RCC 7860 (cell line): ENCODE results near the gene PTPN14.
"Not testable (repeated sequence)": the region's sequence is repeated elsewhere in the genome, so short reads cannot be mapped to it uniquely, and the experiment has no call there.

Experiments
- DNase-seq: peaks from one replicate; pipeline ENCODE4 v3.0.0-alpha.2; 2015; ENCODE audit warnings: low spot score
- FAIRE-seq: peaks from 2 replicates; lab custom pipeline; 2012; peaks lifted over from hg19 to GRCh38; lab: Jason Lieb, UNC

Gene PTPN14

DNA sequence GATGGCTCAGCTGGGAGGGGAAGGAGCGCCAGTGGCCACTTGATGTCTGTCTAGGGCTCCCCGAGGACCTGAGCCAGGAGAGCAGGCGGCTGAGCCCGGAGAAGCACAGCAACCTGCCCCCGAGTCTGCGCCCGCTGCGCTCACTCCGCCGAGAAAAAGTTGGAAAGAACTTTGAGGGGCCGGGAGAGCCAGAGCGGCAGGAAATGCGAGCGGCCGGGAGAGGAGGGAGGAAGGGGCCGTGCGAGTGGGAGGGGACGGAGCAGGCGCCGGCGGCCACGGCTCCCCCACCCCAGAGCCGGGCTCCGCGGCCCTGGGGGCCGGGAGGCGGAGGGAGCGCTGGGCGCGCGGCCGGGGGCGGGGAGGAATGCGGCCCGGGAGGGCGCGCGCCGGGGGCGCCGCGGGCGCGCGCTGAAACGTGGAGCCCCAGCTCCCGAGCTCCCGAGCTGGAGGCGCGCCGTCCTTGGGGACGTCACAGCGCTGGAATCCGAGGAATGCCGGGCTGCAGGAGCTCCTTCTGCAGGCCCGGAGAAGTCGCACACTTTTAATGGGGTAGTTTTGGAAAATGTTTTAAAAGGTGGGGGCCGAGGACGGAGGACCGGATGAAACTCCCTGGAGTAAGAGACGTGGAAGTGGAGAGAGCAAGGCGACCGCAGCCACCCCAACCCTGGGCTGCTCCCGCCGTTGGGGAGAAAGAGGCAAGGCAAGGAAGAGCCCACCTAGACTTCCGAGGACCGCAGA is at the start of gene PTPN14:
Gene PTPN14, minus strand, starts transcription at position 167 of the 738 bp plus-strand sequence. CDS start 86,799 bp downstream, outside the sequence.
- DNase-seq (peak; percentile 92), FAIRE-seq (no peak)

DNA sequence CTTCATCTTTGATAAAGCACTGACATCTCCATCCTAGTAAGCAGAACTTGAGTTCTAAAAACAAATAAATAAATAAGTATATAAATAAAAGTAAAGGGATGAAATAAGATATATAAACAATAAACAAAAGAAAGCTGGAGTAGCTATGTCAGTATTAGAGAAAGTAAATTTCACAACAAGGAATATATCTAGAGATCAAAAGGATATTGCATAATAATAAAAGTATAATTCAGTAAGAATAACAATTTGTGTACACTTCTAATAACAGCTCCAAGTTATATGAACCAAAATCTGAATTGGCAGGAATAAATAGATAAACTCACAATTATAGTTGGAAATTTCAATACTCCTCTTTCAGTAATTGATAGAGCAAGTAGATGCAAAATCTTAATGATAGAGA is 41.8 kb upstream of the PTPN14 start:
- FAIRE-seq (peak; percentile 50), DNase-seq (no peak)

DNA sequence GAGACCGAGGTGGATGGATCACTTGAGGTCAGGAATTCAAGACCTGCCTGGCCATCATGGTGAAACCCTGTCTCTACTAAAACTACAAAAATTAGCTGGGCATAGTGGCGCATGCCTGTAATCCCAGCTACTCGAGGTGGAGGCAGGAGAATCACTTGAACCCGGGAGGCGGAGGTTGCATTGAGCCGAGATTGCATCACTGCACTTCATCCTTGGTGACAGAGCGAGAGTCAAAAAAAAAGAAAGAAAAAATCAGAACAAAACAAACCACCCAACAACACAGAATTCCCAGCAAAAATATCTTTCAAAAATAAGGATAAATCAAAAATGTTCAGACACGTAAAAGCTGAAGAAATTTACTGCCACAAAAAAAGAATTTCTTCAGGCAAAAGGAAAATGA is 40.5 kb upstream of the PTPN14 start:
- FAIRE-seq, DNase-seq: not testable (repeated sequence)

DNA sequence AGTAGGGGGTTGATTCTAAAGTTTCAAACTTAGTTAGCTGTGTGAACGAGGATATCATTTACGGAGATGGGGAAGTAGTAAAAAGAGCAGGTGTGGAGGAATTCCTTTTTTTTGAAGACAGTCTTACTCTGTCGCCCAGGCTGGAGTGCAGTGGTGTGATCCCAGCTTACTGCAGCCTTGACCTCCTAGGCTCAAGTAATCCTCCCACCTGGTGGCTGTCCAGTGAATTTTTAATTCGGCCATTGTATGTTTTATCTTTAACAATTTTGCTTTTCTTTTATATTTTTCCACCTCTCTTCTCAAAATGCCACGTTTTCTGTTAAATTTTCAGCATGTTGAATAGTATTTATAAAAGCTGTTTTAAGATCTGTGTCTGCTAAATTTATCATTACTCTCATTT is 39.3 kb upstream of the PTPN14 start:
- no peak for FAIRE-seq

DNA sequence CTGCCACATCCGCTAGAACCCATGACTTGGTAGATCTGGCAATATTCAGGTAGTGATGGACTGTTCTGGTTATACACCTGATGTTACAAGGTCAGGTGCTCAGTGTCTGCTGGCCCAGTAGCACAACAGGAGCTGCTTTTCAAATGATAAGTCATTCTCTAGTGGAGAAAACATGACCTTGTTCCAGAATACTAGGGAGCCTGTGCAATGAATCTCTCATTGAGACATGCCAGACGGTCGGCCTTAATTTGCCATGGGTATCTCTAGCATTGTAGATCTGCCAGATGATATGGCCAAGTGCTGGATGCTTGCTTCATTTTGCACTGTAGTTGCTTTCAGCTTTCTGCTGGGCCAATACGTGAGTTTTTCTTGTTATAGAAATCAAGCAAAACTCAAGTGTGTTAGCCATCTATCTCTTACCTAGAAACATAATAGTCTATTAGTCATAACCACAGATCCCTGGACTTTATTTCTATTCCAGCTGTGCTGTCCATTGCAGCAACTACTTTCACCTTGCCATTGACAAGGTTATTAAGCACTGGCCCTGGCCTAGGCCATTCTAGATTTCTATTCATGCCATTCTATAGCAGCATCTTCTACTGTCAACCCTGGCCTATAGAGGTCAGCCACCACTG is 37.7 kb upstream of the PTPN14 start:
- FAIRE-seq (no peak), DNase-seq (no peak)

More for the DNA sequence above, 39.3 kb upstream of the PTPN14 start:
- DNase-seq, result no peak

DNA sequence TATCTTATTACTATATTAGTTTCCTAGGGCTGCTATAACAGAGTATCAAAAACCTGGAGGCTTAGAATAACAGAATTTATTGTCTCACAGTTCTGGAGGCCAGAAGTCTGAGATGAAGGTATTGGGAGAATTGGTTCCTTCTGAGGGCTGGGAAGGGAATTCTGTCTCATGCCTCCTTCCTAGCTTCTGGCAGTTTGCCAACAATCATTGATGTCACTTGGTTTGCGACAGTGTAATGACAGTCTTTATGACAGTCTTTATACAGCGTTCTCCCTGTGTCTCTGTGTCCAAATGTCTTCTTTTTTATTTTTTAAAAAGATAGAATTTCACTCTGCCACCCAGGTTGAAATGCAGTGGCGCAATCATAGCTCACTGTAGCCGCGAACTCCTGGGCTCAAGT is 35.8 kb upstream of the PTPN14 start:
- DNase-seq, result no peak

DNA sequence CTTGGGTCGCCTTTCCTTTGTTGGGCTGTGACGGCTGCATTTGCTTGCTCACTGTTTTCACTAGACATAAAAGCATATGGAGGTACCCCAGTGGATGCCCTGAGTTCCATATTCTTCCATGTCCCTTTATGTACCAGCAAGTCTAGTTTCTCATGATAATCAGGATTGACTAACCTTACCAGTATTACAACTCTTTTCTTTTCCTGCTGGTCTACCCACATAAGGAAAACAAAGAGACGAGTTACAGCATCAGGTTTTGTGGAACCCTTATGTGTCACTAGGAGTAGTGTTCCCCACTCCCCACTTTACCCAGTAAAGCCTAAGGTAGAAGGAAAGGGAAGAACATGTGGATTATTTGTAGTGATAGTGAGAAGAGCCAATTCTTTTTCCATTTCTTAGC is 35.2 kb upstream of the PTPN14 start:
- no peak for FAIRE-seq
- DNase-seq, result no peak

More for the DNA sequence above, 35.8 kb upstream of the PTPN14 start:
- FAIRE-seq, result no peak

DNA sequence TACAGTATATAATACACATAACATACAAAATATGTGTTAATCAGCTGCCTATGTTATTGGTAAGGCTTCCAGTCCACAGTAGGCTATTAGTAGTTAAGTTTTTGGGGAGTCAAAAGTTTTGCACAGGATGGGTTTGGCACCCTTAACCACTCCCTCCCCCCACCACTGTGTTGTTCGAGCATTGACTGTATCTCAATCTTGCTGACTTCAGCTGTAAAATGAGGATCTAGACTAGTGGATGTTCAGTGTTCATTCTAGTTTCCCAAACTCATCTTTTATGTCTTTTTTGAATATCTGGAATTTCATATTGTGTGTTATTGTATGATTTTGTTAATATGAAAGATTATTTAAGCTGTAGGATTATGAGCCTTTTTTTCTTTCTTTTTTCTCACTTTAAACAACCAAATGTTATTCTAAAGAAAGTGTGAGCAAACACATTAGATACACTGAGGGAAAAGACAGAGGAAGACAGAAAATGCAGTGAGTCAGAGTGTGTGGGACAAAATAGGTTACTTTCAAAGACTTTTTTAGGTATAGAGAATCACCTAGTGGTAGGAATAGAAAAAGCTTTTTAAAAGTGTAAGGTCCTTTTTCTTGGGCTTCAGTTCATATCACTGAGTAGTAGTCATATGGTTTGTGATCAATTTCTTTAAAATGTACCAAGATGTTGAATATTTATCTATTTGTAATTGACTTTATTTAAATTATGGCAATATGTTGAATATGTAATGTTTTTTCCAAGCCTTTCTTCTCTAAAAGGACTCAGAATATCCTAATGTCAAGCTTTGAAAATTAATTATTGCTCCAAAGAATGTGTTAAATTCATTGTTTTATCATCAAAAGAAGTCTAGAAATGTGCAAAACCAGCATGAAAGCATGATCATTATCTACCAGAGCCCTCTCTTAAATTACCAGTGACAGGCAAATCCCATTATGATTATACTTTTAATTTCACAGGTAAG is 33.7 kb upstream of the PTPN14 start:
- DNase-seq (peak; percentile 81), FAIRE-seq (peak; percentile 92)

DNA sequence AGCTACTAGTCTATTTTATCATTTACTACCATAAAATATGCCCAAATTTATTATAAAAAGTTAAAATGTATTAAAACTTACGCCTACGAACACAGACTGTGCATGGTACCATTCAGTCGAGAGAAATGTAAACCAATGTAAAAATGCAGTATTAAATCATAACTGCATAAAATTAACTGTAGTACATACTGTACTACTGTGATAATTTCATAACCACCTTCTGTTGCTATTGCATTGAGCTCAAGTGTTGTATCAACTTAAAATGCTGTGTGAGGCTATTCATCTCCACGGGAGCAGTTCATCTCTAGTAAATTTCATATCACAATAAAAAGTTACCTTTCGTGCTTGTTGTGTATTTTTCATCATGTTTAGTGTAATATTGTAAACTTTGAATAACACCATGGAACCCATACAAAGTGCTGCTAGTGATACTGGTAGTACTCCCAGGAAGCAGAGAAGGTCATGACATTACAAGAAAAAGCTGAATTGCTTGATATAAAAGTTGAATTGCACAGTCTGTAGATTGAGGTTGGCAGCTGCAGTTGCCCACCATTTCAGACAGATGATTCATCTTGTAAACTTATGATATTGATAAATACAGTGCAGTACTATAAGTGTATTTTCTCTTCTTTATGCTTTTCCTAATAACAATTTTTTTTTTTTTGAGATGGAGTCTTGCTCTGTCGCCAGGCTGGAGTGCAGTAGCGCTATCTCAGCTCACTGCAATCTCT is 32.6 kb upstream of the PTPN14 start:
- no peak for DNase-seq
- FAIRE-seq, result no peak

DNA sequence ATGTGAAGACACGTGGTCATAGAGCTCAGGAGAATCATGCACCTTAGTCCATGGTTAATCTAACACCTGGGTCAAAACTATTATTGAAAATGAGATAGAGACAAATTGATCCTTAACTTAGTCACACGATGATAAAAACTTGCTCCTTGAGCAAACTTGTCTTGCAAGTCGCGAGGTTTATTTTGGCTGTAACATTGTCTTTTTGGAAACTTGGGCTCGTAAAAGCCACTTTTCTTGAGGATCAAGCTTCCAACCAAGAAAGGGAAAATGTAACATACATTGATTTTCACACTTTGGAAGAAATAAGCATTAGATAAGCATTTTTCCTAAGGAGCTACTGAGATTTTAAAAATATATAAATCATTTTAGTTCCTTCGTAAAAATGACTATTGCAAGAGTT is 31.7 kb upstream of the PTPN14 start:
- DNase-seq, result no peak
- no peak for FAIRE-seq

DNA sequence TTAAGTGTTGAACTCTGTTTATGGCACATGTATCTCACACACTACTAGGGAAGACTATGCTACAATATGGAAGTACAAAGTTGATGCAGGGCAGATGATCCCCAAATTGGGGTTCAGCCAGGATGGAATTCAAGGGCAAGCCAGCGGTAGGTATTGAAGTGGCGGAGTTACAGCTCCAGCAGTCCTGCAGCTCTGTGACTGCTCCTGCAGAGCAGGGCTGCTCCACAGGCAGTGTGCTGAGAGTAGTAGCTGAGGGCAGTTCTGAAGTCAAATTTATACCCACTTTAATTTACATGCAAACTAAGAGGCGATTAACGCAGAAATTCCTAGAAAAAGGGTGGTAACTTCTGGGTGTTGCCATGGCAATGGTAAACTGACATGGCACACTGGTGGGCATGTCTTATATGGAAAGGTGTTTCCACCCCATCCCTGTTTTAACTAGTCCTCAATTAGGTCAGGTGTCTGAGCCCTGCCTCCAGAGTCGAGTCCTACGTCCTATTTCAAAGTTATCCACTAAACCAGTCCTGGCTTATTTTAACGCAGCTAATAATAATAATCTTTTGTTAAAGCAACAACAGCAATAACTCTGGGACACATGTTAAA is 31.0 kb upstream of the PTPN14 start:
- DNase-seq (no peak), FAIRE-seq (no peak)

DNA sequence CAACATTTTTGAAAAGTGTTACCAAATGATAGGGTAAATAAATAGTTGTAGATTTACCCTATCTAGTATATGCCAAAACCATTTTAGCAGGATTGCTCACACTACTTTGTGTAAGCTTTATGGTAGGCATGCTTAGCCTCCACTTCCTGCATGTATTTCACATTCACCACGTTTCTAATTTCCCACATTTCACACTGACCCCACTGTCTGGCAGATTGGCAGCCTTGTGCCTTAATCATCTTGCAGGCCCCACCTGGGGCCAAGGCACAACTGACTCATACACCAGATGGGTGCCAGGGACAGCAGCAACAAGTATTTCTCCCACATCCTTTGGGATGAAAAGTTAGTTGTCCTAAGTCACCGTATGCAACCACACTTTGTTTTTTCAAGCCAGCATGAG is 30.4 kb upstream of the PTPN14 start:
- DNase-seq (peak; percentile 96), FAIRE-seq (peak; percentile 98)

DNA sequence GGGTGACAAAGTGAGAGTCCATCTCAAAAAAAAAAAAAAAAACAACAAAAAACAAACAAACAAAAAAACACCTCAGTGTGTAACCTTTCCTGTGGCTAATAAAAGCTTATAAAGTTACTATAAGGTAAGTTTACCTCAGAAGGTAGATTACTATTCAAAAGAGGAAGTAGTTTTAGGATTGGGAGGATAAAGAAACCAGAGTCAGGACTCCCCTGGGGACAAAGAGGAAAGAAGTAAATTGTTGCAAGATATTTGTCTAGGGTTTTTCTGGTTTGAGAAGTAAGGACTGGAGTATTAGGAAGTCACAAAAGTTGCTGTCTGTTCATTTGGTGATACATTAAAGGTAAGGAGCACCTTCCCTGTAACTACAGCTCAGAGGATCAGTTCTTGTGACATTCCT is 27.8 kb upstream of the PTPN14 start:
- FAIRE-seq (no peak), DNase-seq (no peak)

DNA sequence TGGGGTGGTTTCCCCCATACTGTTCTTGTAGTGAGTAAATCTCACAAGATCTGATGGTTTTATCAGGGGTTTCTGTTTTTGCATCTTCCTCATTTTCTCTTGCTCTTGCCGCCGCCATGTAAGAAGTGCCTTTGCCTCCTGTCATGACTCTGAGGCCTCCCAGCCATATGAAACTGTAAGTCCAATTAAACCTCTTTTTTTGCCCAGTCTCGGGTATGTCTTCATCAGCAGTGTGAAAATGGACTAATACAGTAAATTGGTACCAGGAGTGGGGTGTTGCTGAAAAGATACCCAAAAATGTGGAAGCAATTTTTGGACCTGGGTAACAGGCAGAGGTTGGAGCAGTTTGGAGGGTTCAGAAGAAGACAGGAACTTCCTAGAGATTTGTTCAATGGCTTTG is 24.7 kb upstream of the PTPN14 start:
- DNase-seq, FAIRE-seq: not testable (repeated sequence)

DNA sequence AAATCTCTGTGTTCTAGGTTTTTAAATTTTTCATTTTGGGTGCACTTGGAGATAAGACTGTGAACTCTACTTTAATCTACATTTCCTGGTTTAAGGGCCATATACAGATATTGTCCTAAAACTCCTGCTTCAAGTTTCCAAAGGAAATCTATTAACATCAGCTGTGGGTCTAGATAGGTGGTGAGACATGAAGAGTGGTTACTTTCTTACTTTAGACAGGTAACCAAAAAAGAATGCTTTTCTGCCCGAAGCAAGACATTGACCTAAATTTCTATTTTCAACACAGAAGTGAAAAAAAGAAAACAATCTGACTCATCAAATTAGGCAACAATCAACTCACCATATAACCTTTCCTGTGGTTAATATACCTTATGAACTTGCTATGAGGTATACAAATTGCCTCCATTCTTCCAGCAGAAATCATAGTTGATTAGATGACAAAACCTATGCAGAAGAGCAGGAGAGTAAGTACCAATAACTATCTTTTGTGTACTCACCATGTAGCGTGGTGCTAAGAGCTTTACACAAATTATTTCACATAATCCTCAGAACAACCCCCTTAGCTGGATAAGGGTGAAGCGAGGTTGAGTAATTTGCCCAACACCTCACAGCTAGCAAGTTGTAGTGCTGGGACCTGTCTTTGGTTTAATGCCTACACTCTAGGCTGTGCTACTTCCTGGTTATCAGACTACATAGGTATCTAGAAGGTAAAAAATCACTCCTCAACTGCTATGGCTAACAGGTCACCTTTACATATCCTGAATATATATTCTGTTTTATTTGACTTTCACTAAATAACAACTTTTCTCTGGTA is 23.4 kb upstream of the PTPN14 start:
- FAIRE-seq (no peak), DNase-seq (no peak)

DNA sequence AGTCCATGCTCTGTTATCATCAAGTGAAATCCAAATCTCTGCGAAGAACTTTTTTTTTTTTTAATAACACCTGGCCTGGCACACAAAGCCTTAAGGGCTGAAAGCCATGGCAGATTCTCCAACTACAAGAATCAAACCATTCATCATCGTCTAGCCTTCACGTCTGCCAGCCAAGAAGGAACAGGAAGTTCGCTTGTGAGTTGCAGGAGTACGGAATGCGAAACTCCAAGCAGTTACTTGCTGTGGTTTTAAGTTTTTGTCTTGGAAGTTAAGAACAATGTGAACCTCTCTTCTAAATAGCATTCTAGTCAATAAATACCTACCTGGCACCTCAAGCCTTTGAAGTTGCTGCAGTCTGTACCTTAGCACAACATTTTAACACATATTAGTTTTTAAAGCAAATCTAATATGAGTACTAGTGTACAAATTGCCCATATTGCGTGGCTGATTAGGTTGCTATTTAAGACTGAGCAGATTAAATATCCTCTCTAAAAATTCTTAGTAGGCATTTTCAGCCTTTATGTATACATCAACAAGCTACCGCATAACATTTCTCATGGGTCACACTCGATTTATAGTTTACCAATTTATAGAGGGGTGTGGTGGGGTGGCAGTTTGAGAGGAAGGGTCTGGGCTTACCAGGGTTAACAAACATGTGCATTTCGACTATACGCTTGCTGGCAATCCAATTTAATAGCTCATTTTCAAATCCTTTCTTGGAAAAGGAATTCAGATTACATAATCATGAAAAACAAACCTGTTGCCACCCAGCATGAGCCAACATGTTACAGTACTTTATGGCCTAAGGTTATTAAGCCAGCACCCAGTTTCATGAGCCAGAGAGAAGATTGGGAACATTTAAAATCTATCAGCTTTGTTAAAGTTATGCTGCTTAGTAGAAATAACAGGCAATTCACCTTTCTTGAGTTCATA is 22.2 kb upstream of the PTPN14 start:
- peak; percentile 22 for FAIRE-seq
- peak; percentile 46 for DNase-seq

DNA sequence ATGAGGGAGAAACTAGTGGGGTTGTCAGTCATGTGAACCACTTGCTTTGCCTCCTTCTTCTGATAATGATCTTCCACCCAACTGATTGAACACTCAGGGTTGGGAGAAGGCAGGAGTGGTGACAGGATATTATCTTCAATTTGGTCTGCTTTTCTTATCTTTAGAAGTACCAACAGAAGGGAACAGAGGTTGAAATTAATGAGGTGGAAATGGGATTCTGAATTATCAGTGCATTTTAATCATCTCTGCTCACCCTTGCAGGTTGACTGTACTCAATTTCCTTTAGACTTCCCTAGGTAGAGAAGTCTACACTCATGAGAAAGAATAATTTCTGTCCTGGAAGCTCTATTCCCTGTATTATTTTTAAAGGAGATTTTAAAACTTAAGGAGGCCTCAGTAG is 19.9 kb upstream of the PTPN14 start:
- DNase-seq (peak; percentile 61), FAIRE-seq (peak; percentile 97)

DNA sequence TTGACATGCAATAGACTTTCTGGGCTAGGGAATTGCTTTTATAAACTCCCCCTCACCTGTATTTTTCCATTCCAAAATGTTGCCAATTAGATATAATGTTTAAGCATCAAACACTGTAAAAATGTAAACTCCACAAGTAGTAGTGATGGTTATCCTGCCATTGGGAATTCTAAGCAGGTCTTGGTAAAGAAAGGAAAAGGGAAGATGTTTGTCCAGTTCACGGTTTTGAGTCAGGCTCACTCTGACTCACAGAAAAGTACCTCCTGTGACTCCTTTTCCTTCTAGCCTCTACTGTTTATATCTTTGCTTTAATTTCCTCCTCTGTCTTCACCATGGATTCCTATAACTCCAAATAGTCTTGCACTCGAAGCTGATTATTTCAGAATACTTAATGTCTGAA is 19.0 kb upstream of the PTPN14 start:
- DNase-seq, result peak; percentile 77
- FAIRE-seq, result peak; percentile 98
